Retinal pigment epithelial cell (primary cell): ENCODE results near the gene KRTAP10-1.
"Not testable (repeated sequence)": the region's sequence is repeated elsewhere in the genome, so short reads cannot be mapped to it uniquely, and the experiment has no call there.

Source experiments
- DNase-seq: peaks from one replicate; pipeline ENCODE4 v3.0.0-alpha.2; 2010; ENCODE audit warnings: low read depth
- H3K4me3 ChIP-seq: 2 replicates; pipeline ENCODE4 v1.5.1; 2011; ENCODE audit warnings: mild to moderate bottlenecking, low read length, control low read depth, moderate library complexity
- CTCF ChIP-seq: conservative IDR thresholded peaks from 2 replicates; pipeline ENCODE4 v1.5.1; 2011; ENCODE audit warnings: low read depth, low read length, control low read depth, inconsistent platforms

Gene KRTAP10-1

GRCh38 chr21:44539991-44540666 lies at the start of gene KRTAP10-1:
Gene KRTAP10-1 (minus strand): TSS chr21:44540195. CDS start chr21:44540150, 45 bp downstream.
- no peak within 1 kb of the TSS for H3K4me3 ChIP-seq
- no peak for TF ChIP-seq CTCF
- DNase-seq = no peak

GRCh38 chr21:44589094-44589493 lies 49.1 kb upstream of the KRTAP10-1 start:
- TF ChIP-seq CTCF = no peak
- DNase-seq = no peak
- no peak overlapping the region for H3K4me3 ChIP-seq

- TF ChIP-seq CTCF = no peak
- no peak for DNase-seq
- no peak overlapping the region for H3K4me3 ChIP-seq
These were observed 45.9 kb upstream of the KRTAP10-1 start for GRCh38 chr21:44585892-44586291.

- DNase-seq = no peak
- TF ChIP-seq CTCF = no peak
- H3K4me3 ChIP-seq = no peak overlapping the region
These were observed 43.8 kb upstream of the KRTAP10-1 start for GRCh38 chr21:44583800-44584147.

GRCh38 chr21:44583089-44583799 lies 43.2 kb upstream of the KRTAP10-1 start:
- TF ChIP-seq CTCF = no peak
- no peak for DNase-seq
- H3K4me3 ChIP-seq = no peak overlapping the region

GRCh38 chr21:44582055-44582454 lies 42.1 kb upstream of the KRTAP10-1 start:
- no peak overlapping the region for H3K4me3 ChIP-seq
- no peak for DNase-seq
- no peak for TF ChIP-seq CTCF

GRCh38 chr21:44581158-44581557 lies 41.2 kb upstream of the KRTAP10-1 start:
- no peak overlapping the region for H3K4me3 ChIP-seq
- DNase-seq = no peak
- TF ChIP-seq CTCF = no peak

- not testable (repeated sequence) for H3K4me3 ChIP-seq, DNase-seq
These were observed 40.3 kb upstream of the KRTAP10-1 start, which contains the start of gene KRTAP10-5 for GRCh38 chr21:44580231-44580821. Gene KRTAP10-5 (minus strand): TSS chr21:44580604. CDS start chr21:44580578, 26 bp downstream.
